ENCODE results near the gene KRT5.

KRT5 gene

GRCh38 chr12:52529417-52529816 lies 9.2 kb upstream of the KRT5 start:
- Histone ChIP-seq H3K27ac (ENCODE audit: low read depth in 2 of 2, low read length in 2 of 2) (no peak overlapping the region), H3K36me3 (ENCODE audit: control insufficient read depth in 2 of 2, insufficient read depth in 2 of 2, low read length in 2 of 2) (no peaks in the 10 kb centered on the region)

GRCh38 chr12:52528641-52529143 lies 8.5 kb upstream of the KRT5 start:
- no peak overlapping the region for H3K4me3 ChIP-seq (ENCODE audit: low read length in 2 of 2)
- no peaks in the 10 kb centered on the region for H3K4me1 ChIP-seq (ENCODE audit: control insufficient read depth in 2 of 2, insufficient read depth in 2 of 2, low read length in 2 of 2)
- H3K9ac ChIP-seq (ENCODE audit: low read depth in 1 of 2, low read length in 2 of 2): no peak overlapping the region
- no peaks in the 10 kb centered on the region for H3K27me3 ChIP-seq (ENCODE audit: control insufficient read depth in 2 of 2, insufficient read depth in 2 of 2, low read length in 2 of 2)
- H3K36me3 ChIP-seq (ENCODE audit: control insufficient read depth in 2 of 2, insufficient read depth in 2 of 2, low read length in 2 of 2): no peaks in the 10 kb centered on the region
- H3K27ac ChIP-seq (ENCODE audit: low read depth in 2 of 2, low read length in 2 of 2): no peak overlapping the region
- no peaks in the 10 kb centered on the region for H3K9me3 ChIP-seq (ENCODE audit: control insufficient read depth in 2 of 2, low read length in 2 of 2)

More at GRCh38 chr12:52529417-52529816, 9.2 kb upstream of the KRT5 start:
- Histone ChIP-seq H3K27me3 (ENCODE audit: control insufficient read depth in 2 of 2, insufficient read depth in 2 of 2, low read length in 2 of 2) (no peaks in the 10 kb centered on the region), H3K4me1 (ENCODE audit: control insufficient read depth in 2 of 2, insufficient read depth in 2 of 2, low read length in 2 of 2) (no peaks in the 10 kb centered on the region), H3K4me3 (ENCODE audit: low read length in 2 of 2) (no peak overlapping the region), H3K9me3 (ENCODE audit: control insufficient read depth in 2 of 2, low read length in 2 of 2) (no peaks in the 10 kb centered on the region), H3K9ac (ENCODE audit: low read depth in 1 of 2, low read length in 2 of 2) (no peak overlapping the region)

DNA sequence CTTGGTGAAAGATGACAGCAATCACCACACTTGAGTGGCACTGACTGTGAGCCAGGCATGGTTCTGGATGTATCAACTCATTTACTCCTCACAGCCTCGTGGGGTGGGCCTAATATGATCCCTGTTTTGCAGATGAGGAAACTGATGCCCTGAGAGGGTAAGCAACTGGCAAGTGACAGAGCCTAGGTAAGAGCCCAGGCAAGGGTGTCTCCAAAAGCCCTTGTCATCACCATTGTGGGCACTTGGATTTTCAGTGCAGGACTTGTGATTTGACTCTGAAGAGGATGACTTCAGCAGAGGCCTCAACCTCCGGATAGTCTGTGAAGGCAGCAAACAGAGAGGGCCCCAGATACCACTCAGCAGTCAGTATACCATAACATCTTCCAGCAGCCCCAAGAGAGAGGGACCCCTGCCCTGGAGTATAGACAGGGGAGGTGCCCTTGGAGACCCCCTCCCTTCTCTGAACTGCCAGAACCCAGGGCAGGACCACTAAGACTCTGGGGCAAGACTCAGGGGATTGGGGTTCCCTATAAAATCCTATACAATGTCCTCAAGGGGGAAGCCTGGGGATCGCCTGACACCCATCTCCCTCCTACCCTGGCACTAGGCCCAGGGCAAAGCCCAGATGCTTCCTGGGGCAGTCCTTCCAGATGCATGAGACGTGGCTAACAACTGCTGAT lies 7.1 kb upstream of the KRT5 start:
- Histone ChIP-seq H3K36me3 (ENCODE audit: control insufficient read depth in 2 of 2, insufficient read depth in 2 of 2, low read length in 2 of 2) (no peaks in the 10 kb centered on the region), H3K9me3 (ENCODE audit: control insufficient read depth in 2 of 2, low read length in 2 of 2) (no peaks in the 10 kb centered on the region), H3K4me3 (ENCODE audit: low read length in 2 of 2) (no peak overlapping the region), H3K27me3 (ENCODE audit: control insufficient read depth in 2 of 2, insufficient read depth in 2 of 2, low read length in 2 of 2) (peaks cover 0 to 3% of the 10 kb centered on the region in 2 donors), H3K9ac (ENCODE audit: low read depth in 1 of 2, low read length in 2 of 2) (no peak overlapping the region), H3K27ac (ENCODE audit: low read depth in 2 of 2, low read length in 2 of 2) (no peak overlapping the region), H3K4me1 (ENCODE audit: control insufficient read depth in 2 of 2, insufficient read depth in 2 of 2, low read length in 2 of 2) (no peaks in the 10 kb centered on the region)

DNA sequence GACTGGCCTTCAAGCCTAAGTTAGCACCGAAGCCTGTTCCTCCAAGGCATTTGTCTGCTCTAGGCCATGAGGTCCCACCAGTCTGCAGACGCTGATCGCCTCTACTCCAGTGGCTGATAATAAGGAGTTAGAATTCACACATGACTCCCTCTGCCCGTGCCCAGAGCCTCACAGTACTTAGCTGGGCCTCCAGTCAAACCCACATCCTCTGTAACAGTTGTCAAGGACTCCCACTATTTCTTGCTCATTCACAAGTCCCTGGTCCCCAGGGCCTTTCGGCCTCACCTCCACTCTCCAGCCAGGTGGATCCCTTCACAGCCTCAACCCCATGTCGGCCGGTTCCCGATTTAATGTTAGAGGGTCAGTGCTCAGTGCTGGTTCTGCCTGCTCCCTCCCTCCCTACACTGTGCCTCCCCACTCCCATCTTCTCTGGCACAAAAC lies 6.3 kb upstream of the KRT5 start:
- Histone ChIP-seq H3K4me1 (ENCODE audit: control insufficient read depth in 2 of 2, insufficient read depth in 2 of 2, low read length in 2 of 2) (no peaks in the 10 kb centered on the region), H3K36me3 (ENCODE audit: control insufficient read depth in 2 of 2, insufficient read depth in 2 of 2, low read length in 2 of 2) (no peaks in the 10 kb centered on the region), H3K27ac (ENCODE audit: low read depth in 2 of 2, low read length in 2 of 2) (no peak overlapping the region), H3K9me3 (ENCODE audit: control insufficient read depth in 2 of 2, low read length in 2 of 2) (no peaks in the 10 kb centered on the region), H3K27me3 (ENCODE audit: control insufficient read depth in 2 of 2, insufficient read depth in 2 of 2, low read length in 2 of 2) (peaks cover 0 to 4% of the 10 kb centered on the region in 2 donors), H3K4me3 (ENCODE audit: low read length in 2 of 2) (no peak overlapping the region), H3K9ac (ENCODE audit: low read depth in 1 of 2, low read length in 2 of 2) (no peak overlapping the region)

DNA sequence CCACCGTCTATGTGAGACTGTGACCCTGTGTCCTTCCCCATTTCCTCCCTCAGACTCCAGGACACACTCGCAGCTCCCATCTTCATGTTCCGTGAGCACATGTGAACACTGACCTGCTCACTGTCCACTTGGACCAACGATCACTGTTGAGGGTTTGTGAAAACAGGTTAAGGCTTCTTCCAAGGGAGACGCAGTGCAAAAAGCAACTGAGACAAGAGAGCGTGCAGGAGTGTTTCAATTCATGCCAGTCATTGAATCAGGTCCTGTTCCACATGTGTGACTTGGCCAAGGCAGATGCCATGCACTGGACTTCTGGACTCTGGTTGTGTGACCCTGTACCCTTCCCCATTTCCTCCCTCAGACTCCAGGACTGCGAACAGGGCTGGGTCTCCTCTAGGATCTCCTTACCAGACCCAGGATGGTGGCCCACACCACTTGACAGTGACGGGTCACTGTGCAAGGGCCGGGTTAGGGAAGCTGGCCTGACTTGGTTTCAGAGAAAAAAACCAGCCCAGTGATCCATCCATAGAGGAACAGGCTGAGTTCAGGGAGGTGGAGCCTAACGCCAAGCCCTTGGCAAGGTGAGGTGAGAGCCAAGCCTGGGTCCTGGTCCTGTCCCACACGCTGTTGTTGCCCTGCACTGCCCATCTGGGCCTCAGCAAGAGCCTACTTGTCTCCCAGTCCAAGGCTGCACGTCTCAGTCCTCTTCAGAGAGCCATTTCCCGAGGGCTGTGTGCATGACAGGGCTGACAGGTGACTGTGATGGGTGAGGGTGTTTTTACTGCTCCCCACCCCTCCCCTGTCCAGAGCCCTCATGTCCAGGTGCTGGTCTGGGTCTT lies 5.7 kb upstream of the KRT5 start:
- Histone ChIP-seq H3K4me1 (ENCODE audit: control insufficient read depth in 2 of 2, insufficient read depth in 2 of 2, low read length in 2 of 2) (no peaks in the 10 kb centered on the region), H3K9ac (ENCODE audit: low read depth in 1 of 2, low read length in 2 of 2) (no peak overlapping the region), H3K27me3 (ENCODE audit: control insufficient read depth in 2 of 2, insufficient read depth in 2 of 2, low read length in 2 of 2) (peaks cover 0 to 4% of the 10 kb centered on the region in 2 donors), H3K9me3 (ENCODE audit: control insufficient read depth in 2 of 2, low read length in 2 of 2) (no peaks in the 10 kb centered on the region), H3K27ac (ENCODE audit: low read depth in 2 of 2, low read length in 2 of 2) (no peak overlapping the region), H3K36me3 (ENCODE audit: control insufficient read depth in 2 of 2, insufficient read depth in 2 of 2, low read length in 2 of 2) (no peaks in the 10 kb centered on the region), H3K4me3 (ENCODE audit: low read length in 2 of 2) (no peak overlapping the region)

GRCh38 chr12:52524898-52525591 lies 4.9 kb upstream of the KRT5 start:
- no peak overlapping the region for H3K4me3 ChIP-seq (ENCODE audit: low read length in 2 of 2)
- H3K4me1 ChIP-seq (ENCODE audit: control insufficient read depth in 2 of 2, insufficient read depth in 2 of 2, low read length in 2 of 2): no peaks in the 10 kb centered on the region

DNA sequence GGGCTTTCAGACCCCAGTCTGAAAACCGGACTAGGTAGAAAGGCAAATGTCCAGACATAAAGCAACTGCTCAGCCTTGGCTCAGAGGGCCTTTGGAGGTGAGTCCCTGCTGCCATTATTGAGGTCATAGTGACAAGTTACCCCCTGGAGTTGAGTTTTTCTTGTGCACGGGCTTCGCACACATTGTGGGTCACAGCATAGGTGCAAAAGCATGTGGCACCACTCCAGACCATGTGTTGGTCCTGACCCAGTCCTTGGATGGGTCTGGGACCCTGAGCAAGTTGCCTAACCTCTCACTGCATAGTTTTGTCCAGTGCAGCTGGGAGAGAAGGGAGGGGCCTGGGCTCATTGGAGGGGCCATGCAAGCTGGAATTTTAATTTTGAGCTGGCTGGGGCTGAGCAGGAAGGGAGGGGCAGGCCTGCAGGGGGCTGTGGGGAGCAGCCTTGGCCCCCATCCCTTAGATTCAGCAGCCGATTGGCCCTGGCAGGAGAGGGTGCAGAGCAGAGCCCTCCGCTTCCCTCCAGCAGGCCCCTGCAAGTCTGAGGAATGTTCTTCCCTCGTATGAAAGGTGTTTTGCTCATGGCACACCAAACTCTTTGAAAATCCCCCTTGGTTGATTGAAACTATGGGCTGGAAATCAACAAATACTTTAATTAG lies 4.2 kb upstream of the KRT5 start:
- H3K27me3 ChIP-seq (ENCODE audit: control insufficient read depth in 2 of 2, insufficient read depth in 2 of 2, low read length in 2 of 2): peaks cover 0 to 4% of the 10 kb centered on the region in 2 donors
- H3K27ac ChIP-seq (ENCODE audit: low read depth in 2 of 2, low read length in 2 of 2): no peak overlapping the region
- H3K4me3 ChIP-seq (ENCODE audit: low read length in 2 of 2): no peak overlapping the region
- H3K4me1 ChIP-seq (ENCODE audit: control insufficient read depth in 2 of 2, insufficient read depth in 2 of 2, low read length in 2 of 2): no peaks in the 10 kb centered on the region
- H3K9ac ChIP-seq (ENCODE audit: low read depth in 1 of 2, low read length in 2 of 2): no peak overlapping the region
- H3K9me3 ChIP-seq (ENCODE audit: control insufficient read depth in 2 of 2, low read length in 2 of 2): no peaks in the 10 kb centered on the region
- H3K36me3 ChIP-seq (ENCODE audit: control insufficient read depth in 2 of 2, insufficient read depth in 2 of 2, low read length in 2 of 2): no peaks in the 10 kb centered on the region

More at GRCh38 chr12:52524898-52525591, 4.9 kb upstream of the KRT5 start:
- Histone ChIP-seq H3K27ac (ENCODE audit: low read depth in 2 of 2, low read length in 2 of 2) (no peak overlapping the region), H3K36me3 (ENCODE audit: control insufficient read depth in 2 of 2, insufficient read depth in 2 of 2, low read length in 2 of 2) (no peaks in the 10 kb centered on the region), H3K9me3 (ENCODE audit: control insufficient read depth in 2 of 2, low read length in 2 of 2) (no peaks in the 10 kb centered on the region), H3K9ac (ENCODE audit: low read depth in 1 of 2, low read length in 2 of 2) (no peak overlapping the region), H3K27me3 (ENCODE audit: control insufficient read depth in 2 of 2, insufficient read depth in 2 of 2, low read length in 2 of 2) (peaks cover 0 to 4% of the 10 kb centered on the region in 2 donors)

- Histone ChIP-seq H3K4me1 (ENCODE audit: control insufficient read depth in 2 of 2, insufficient read depth in 2 of 2, low read length in 2 of 2) (no peaks in the 10 kb centered on the region), H3K27me3 (ENCODE audit: control insufficient read depth in 2 of 2, insufficient read depth in 2 of 2, low read length in 2 of 2) (peaks cover 0 to 4% of the 10 kb centered on the region in 2 donors), H3K9ac (ENCODE audit: low read depth in 1 of 2, low read length in 2 of 2) (no peak overlapping the region), H3K4me3 (ENCODE audit: low read length in 2 of 2) (no peak overlapping the region), H3K27ac (ENCODE audit: low read depth in 2 of 2, low read length in 2 of 2) (no peak overlapping the region), H3K36me3 (ENCODE audit: control insufficient read depth in 2 of 2, insufficient read depth in 2 of 2, low read length in 2 of 2) (no peaks in the 10 kb centered on the region), H3K9me3 (ENCODE audit: control insufficient read depth in 2 of 2, low read length in 2 of 2) (no peaks in the 10 kb centered on the region)
These were observed 3.6 kb upstream of the KRT5 start for GRCh38 chr12:52523824-52524223.

GRCh38 chr12:52522346-52523011 lies 2.3 kb upstream of the KRT5 start:
- Histone ChIP-seq H3K9me3 (ENCODE audit: control insufficient read depth in 2 of 2, low read length in 2 of 2) (no peaks in the 10 kb centered on the region), H3K9ac (ENCODE audit: low read depth in 1 of 2, low read length in 2 of 2) (no peak overlapping the region), H3K27ac (ENCODE audit: low read depth in 2 of 2, low read length in 2 of 2) (no peak overlapping the region), H3K36me3 (ENCODE audit: control insufficient read depth in 2 of 2, insufficient read depth in 2 of 2, low read length in 2 of 2) (no peaks in the 10 kb centered on the region), H3K4me3 (ENCODE audit: low read length in 2 of 2) (no peak overlapping the region), H3K4me1 (ENCODE audit: control insufficient read depth in 2 of 2, insufficient read depth in 2 of 2, low read length in 2 of 2) (no peaks in the 10 kb centered on the region), H3K27me3 (ENCODE audit: control insufficient read depth in 2 of 2, insufficient read depth in 2 of 2, low read length in 2 of 2) (peaks cover 0 to 4% of the 10 kb centered on the region in 2 donors)
